ENCODE results near the gene SFRP5. TPM values are rescaled to one million over a fixed set of nuclear protein-coding genes. Genes with fewer than 3 reads are reported as not detected.

SFRP5 gene, protein sequence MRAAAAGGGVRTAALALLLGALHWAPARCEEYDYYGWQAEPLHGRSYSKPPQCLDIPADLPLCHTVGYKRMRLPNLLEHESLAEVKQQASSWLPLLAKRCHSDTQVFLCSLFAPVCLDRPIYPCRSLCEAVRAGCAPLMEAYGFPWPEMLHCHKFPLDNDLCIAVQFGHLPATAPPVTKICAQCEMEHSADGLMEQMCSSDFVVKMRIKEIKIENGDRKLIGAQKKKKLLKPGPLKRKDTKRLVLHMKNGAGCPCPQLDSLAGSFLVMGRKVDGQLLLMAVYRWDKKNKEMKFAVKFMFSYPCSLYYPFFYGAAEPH
- not detected in 2 replicates for total RNA-seq

DNA sequence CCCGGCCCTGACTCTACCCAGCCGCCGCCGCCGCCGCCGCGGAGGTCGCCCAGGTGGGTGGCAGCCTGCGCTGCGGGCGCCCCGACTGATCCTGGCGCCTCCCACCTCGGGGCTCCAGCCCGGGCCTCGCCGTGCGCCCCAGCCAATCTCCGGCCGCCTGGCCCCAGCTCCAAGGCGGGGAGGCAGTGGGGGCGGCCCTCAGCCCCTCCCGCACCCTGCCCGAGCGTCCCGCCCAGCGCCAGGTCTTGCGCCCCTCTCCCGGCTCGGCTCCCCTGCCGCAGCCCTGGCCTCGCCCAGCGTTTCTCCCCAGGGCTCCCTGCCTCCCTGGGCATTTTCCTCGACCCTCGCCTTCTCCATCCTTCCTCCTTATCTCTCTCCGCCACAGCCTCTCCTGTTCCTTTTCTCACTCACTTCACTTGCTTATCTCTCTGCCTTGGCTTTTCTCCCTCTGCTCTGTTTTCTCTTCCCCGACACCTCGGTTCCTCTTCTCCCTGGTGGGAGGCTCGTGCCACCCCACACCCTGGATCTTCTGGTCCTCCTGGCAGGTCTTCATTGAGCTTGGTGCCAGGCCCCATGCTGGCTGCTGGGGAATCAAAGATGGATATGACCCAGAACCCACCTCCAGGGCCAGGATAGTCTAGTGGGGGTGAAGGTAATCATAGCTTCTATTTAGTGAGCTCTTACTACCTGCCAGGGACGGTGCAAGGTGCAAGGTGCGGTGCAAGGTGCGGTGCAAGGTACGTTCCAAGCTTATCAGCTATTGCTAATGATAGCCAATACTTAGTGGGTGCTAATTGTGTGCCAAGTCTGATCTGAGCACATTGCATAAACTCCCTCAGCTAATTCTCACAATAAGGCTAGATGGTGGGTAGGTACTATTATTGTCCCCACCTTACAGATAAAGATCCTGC, at the start of gene SFRP5:
Gene SFRP5, minus strand, starts transcription at position 87 of the 911 bp plus-strand sequence. CDS start 166 bp downstream, outside the sequence.
- DNase-seq = no peak

DNA sequence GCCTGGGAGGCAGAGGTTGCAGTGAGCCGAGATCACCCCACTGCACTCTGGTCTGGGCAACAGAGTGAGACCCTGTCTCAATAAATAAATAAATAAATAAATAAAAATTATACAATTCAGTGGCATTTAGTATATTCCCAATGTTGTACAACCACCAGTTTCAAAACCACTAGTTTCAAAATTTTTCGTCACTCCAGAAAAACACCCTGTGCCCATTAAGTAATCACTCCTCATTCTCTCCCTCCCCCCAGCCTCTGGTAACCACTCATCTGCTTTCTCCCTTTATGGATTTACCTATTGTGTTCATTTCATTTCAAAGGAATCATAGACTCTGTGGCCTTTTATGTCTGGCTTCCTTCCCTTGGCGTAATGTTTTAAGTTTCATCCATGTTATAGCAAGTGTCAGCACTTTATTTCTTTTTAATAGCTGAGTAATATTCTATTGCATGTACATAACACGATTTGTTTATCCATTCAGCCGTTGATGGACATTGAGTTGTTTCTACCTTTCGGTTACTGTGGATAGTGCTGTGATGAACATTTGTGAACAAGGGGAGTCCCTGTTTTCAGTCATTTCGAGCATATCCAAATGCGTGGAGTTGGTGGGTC, 48.4 kb upstream of the SFRP5 start:
- DNase-seq = no peak

DNA sequence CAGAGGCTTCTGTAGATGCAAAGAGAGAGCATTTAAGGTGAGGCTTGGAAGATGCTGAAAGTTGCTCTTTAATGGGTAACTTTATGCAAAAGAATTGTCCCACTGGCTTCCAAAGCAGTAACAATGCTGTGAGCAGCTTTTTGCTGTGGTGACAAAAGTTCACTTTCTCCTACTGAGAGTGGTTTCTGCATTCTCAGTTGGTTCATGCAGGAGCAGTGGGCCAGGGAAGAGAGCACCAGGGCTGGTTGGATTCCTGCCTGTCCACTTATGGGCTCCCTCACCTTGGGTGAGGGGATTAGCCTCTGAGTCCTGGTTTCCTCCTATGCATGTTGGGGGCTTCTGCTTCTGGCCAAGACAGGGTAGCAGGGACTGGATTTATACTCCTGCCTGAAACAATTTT, 46.8 kb upstream of the SFRP5 start:
- DNase-seq = no peak

DNA sequence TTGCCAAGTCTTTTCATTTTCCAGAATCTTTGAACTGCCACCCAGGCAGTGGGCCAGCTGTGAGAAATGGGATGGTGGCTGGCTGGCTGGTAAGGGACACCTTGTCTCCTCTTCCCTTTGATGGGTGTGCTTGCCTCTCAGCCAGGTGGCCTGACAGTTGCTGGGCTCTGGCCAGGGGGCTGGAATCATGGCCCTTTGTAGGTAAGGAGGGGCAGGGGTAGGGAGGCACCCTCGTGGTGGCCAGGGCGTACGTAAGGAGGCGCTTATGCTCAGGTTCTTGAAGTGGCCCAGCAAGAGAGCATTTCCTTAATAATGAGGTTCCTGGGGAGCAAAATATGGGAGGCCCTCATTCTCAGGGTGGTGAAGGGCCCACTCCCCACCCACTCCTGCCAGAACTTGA, 44.8 kb upstream of the SFRP5 start:
- no peak for DNase-seq

DNA sequence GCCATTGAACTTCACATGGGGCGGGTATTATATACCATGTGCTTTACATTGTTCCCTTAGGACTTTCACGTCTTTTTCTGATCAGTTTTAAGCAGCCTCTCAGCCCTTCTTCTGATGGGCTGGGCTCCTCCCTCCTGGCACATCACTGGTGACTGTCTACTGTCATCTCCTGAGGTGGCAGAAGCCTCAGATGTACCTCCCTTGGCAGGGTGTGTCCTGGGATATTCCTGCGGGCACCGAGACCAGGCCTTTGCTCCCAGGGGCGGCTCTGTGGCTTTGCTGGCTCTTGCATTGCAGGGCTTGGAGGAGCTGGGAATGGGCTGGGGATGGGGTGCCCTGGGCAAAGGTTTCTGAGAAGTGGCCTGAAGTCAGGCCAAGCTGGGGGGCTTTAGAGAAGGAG, 43.2 kb upstream of the SFRP5 start:
- no peak for DNase-seq

DNA sequence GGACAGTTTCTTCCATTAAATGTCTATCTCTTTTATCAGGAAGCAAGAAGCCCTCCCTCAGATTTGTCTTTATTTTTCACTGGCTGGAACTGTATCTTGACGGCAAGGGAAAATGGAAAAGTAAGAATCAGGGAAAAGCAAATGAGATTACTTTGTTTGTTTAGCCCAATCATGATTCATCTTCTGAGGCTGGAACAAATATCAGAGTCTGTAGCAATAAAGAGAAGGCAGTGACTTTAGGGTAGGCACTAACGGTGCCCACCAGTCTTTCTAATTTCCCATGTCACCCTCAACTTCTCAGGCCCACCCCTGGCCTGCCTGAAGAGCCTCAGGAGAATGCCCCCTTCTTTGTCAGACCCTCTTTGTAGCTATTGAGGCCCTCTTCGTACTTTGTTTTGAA, 41.5 kb upstream of the SFRP5 start:
- no peak for DNase-seq

DNA sequence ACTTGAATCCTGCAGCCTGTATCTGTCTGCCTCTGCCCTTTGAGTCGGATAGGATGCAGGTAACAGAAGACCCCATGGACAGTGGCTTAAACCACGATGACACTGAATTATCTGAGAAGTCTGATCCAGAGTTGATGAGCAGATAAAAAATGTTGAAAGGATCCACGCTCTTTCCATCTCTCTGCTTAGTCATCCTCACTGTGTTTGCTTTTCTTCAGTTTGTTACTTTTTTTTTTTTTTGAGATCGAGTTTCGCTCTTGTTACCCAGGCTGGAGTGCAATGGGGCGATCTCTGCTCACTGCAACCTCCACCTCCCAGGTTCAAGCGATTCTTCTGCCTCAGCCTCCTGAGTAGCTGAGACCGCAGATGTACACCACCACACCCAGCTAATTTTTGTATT, 40.9 kb upstream of the SFRP5 start:
- no peak for DNase-seq

DNA sequence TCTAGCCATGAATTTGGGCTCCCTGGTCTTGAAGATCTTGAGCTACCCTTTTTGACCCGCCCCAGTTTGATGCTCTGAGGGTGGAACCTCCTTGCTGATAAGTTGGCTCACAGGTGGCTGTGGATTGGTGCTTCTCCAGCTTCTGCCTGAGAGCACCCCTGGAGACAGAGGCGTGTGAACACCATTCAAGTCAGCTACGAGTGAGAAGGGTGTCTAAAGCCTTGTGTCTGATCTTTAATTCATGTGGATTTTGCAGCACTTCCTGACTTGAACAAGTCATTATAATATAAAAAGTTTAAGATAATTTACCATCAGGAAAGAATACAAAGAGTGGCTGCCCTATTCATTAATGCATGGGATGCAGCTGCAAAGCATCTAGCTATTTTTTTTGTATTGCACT, 40.2 kb upstream of the SFRP5 start:
- no peak for DNase-seq

DNA sequence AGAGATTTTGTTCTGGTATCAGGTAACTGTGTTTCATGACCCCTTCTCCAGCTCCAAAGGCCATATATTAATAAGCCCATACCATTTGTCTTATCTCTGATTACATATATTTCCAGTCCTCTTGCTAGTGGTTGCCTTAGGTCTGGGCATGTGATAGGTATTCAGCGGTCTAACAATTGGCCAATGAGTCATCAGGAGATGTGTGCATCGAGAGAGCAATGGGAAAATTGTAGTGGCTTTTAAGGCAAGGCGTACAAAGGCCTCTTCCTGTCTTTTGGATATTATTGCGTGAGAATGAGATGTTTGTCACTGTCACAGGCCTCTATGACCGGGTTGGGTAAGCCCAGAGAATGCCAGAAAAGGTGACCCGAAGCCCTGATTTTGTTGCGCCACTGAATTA, 38.6 kb upstream of the SFRP5 start:
- DNase-seq = peak; percentile 51

DNA sequence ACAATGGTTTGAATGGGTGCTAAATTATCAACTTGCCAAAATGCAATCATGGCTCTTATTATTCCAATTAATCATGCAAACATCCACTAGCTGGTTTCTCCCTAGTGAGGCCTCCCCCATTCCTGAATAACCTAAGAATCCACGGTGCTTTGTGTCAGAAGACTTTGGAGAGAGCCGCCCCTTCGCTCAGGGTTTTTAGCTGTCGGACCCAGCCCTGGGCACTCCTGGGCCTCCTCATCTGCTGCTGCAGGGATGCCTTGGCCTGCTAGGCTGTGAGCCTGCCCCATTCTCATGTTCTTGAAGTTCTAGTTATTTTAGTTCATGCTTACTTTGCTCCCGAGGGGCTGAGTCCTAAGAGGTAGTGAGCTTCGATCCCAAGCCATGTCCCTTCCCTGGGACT, 34.1 kb upstream of the SFRP5 start:
- DNase-seq = no peak

DNA sequence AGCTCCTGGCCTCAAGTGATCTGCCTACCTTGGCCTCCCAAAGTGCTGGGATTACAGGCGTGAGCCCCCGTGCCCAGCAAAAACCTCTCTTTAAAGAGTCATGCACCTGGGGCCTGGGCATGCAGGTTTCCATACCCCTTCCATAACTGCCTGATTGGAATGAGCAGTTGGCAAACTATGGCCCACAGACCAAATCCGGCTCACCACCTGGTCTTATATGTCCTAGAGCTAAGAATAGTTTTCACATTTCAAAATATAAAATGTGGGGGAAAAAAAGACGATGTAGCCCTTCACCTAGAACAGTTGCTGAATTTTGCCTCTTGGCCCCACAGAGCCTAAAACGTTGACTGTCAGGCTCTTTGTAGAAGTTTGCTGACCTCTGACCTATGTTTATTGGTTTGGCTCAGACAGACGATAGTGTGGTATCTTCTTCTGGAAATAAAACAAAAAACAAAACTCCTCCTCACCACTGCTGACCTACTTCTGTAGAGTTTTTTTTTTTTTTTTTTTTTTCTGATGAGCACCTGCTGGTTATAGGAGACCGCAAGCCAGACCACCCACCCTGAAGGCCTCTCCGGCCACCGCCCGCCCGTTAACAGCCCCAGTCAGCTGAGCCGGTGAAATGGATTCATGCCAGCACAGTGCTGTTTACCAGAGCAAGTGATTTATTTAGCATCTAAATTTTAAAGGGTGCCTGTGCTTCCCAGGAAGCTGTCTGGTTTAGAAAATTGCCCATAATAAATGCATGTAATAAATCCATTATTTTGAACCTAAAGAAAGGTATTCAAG, 33.5 kb upstream of the SFRP5 start:
- no peak for DNase-seq

DNA sequence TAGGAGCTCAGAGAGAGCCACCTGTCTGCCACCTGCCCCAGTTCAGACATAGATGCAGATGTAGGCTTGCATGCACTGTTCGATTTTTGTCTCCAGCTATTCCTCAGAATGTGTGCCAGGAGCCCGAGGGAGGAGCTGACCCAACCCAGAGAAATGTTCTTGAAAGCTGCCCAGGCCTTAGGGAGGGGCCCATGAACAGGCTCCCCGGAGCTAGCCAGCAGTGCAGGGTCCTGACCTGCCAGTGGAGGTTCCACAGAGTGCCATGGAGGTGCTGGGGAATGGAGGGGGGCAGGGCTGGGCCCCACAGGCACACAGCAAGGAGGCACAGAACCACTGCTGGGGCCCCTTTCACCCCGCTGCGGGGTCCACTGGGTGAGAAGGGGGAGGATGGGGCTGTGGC, 29.6 kb upstream of the SFRP5 start:
- no peak for DNase-seq

DNA sequence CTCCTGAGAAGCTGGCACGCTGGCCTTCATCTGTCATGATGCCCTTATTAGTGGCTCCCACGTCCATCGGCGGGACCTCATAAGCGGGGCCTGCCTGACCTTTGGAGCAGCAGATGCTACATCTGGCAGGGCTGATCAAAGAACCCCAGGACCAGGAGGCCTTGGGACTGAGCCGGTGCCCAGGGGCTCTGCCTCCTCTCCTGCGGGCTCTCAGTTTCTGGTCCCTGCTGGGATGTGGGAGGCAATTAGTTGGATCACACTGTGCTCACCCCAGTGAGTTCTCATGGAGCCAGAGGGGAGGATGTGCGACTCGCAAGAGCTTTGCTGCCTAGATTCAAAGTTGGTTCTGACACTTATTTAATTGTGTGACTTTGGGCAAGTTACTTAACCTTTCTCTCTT, 28.7 kb upstream of the SFRP5 start:
- DNase-seq = no peak

DNA sequence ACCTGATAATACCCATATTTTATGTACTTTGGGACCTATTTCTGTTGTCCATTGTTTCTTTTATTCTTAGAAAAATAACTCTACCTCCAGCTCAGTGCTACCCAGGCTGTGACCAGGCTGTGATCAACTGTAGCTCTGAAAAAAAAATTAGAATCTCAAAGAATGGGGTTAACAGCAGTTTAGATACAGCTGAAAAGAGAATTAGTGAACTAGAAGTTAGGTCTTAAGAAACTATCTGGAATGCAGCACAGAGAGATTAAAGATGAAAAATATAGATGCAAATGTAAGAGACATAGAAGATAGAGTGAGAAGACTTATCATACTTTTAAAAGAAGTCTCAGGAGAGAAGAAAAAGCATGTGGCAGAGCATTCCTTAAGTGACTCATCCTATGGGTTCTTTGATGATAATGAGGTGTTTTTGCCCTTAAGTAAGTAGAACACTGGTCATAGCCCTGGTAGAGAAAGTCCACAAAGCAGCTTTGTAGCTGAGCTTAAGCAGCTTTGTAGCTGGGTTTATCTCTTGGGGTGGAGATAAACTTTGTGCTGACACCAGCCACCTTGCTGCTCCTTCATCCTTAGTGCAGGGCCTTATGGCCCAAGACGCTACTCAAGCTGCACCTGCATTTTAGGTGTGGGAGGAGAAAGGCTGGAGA, 27.3 kb upstream of the SFRP5 start:
- DNase-seq = no peak

DNA sequence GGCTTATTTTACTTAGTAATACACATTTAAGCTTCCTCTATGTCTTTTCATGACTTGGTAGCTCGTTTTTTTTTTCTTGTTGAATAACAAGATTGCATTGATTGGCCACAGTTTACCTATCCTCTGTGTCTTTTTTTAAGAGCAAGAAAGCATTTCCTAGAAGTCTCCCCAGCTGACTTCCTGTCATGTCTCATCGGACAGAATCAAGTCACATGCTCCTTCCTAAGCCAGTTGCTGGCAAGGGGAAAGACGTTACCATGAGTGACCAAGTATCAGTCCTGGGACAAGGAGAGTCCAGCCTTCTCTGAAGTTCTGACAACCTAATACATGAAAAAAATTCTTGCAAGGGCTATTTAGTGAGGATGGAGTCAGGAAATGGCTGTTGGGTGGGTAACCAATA, 24.9 kb upstream of the SFRP5 start:
- peak; percentile 12 for DNase-seq

DNA sequence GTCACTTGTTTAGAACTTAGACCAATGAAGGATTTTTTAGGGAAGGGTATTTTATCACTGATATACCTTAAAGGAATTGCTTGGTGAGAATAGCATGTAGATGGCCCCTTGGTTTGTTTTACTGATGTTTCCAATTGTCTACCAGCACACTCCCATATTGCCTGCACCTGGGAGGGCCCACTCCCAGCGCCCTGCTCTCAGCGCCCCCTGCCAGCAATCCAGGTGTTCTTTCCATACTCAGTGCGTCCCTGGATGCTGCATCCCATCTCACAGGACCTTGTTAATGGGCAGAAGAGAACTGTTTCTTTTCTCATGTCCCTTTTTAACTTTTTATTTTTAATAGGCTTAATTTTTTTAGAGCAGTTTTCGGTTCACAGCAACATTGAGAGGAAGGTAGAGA, 24.1 kb upstream of the SFRP5 start:
- no peak for DNase-seq

DNA sequence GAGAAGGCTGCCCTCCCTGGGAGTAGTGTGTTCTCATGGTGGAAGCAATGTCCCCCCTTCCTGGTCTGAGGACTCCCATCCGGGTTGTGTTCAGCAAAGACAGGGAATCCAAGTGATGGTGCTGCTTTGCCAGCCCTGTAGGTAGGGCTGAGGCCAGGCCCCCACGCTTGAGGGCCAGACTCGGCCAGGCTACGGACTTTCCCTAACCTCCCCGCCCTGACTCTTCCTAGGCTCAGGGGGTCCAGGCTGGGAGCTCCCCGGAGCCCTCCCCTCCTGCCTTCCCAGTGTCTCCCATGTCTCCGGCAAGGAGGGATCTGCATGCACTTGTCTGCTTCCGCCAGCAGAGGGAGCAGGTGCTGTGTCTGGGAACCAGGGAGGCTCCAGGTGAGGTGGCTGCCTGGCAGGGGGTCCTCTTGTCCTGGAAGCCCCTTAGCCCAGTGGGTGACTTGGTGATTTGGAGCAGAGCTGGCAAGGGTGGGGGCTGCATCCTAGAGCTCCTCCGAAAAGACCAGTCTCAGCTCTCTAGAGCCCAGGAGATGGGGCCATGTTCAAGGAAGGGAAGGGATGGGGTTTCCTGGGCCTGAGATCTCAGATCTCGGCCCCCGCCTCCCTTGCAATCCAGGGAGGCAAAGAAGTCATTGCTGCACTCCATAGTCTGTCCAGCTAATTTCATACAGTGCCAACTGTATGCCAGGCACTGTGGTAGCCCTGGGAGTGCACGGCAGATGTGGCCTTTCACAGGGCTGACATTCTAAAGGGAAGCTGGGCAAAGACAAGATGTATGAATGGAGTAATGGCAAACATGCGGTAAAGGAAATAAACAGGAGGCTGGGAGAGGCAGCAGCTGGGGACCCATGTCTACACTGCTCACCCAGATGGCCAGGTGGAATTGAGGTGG, 20.3 kb upstream of the SFRP5 start:
- DNase-seq = peak; percentile 75

DNA sequence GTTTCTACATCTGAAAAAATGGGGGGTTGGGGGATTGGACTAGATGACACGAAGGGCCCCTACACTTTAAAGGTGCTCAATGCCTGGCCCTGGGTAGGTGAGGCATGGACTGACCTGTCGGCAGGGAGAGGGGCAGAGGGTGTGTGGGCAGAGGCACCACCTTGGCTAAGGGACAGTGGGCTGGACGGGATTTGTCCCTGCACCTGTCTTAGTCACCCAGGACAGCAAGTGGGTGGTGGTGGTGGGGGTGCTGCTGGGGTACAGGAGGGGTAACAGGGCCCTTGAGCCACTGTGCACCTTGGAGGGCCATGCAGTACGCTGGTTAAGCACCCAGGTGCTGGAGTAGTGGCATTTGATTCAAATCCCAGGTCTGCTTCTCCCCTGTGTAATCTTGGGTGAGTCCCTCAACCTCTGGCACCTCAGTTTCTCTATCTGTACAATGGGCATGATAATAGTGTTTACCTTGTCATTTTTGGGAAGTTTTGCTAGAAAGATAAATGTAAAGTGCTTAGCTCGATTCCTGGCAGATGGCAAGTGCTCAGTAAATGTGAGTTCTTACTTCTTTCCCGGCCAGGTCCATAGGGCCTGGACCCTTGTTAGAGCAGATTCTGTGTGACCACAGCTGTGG, 18.1 kb upstream of the SFRP5 start:
- DNase-seq = no peak

DNA sequence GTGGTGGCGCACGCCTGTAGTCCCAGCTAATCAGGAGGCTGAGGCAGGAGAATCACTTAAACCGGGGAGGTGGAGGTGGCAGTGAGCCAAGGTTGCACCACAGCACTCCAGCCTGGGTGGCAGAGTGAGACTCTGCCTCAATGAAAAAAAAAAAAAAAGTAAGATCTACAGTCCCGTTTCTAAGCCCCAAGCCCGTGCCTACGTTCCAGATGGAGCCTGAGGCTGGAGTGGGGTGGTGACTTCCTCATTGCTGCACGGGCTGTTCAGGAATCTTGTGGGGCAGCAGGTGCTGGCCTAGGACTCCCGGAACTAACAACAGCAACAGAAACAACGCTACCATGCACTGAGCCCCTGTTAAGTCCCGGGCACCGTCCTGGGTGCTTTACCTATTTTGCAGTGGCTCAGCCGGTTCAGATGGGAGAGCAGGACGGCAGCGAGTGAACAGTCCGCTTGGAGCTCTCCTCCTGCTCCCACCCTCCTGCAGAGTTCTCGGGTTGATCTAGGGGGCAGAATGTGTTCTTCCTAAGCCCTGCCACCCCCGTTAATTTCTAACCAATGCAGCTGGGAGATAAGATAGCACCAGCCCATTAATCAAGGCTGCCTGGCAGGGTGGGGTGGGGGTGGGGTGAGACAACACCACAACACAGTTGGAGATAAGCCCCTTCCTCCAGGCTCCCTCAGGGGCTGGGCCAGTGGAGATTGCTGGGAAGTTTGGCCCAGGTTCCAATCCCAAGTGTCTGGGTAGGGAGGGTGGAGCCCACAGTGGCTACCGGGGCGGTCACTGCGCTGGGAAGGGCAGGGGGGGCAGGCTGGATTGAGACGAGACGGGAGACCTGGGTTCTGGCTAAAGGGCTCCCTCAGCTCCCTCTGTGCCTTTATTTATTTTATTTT, 17.0 kb upstream of the SFRP5 start:
- DNase-seq = no peak

DNA sequence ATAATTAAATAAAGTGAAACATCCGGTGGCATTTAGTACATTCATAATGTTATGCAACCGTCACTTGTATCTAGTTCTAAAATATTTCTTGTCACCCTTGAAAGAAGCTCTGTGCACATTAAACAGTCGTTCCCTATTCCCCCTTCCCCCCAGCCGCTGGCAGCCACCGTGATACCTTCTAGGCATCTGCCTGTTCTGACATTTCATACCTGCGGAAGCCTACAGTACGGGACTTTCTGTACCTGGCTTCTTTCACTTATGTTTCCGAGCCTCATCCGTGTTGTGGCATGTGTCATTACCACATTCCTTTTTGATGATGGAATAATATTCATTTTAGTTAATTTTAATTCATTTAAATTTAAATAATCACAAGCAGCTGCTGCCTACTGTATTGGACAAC, 13.9 kb upstream of the SFRP5 start:
- DNase-seq = no peak
